ENCODE results near the gene RBMS3. TPM values are rescaled to one million over a fixed set of nuclear protein-coding genes. Genes with fewer than 3 reads are reported as not detected.
A peak's percentile ranks its signal among the peaks of the same experiment; 100 is the strongest.

The RBMS3 gene
- total RNA-seq, 4 donors from 2014 or later: 7.3 to 21.8 (median 12.8) TPM

GRCh38 chr3:29451920-29452319 is 171.0 kb downstream of the RBMS3 start:
- TF ChIP-seq POLR2A (IDR thresholded peaks at IDR 0.05): no peak
- no peak for TF ChIP-seq CTCF (IDR thresholded peaks at IDR 0.05)
- WGBS, 2 donors: 70 to 73% methylated on average over 3 of the region's 3 CpGs
- intact Hi-C loops (cut with DNase I; ENCODE audit: low total_unique reads): no loop called here

GRCh38 chr3:29452934-29453283 is 172.0 kb downstream of the RBMS3 start:
- TF ChIP-seq POLR2A (IDR thresholded peaks at IDR 0.05) (no peak), CTCF (IDR thresholded peaks at IDR 0.05) (no peak)
- WGBS, 2 donors: 46 to 67% methylated on average over 2 of the region's 2 CpGs
- intact Hi-C loops (cut with DNase I; ENCODE audit: low total_unique reads): no loop called here
- DNase-seq (ENCODE audit: low spot score in 2 of 2): no peak
- H3K4me3 ChIP-seq (ENCODE audit: low read depth, poor library complexity, severe bottlenecking): no peak overlapping the region

More at GRCh38 chr3:29451920-29452319, 171.0 kb downstream of the RBMS3 start:
- DNase-seq (ENCODE audit: low spot score in 2 of 2): no peak
- H3K4me3 ChIP-seq (ENCODE audit: low read depth, poor library complexity, severe bottlenecking): no peak overlapping the region

GRCh38 chr3:29453284-29454001 is 172.6 kb downstream of the RBMS3 start:
- TF ChIP-seq CTCF (IDR thresholded peaks at IDR 0.05) (no peak), POLR2A (IDR thresholded peaks at IDR 0.05) (no peak)
- no peak overlapping the region for H3K4me3 ChIP-seq (ENCODE audit: low read depth, poor library complexity, severe bottlenecking)
- intact Hi-C loops (cut with DNase I; ENCODE audit: low total_unique reads): no loop called here
- peak; percentile 27 to 83 for DNase-seq (ENCODE audit: low spot score in 2 of 2)
- WGBS, 2 donors: 43 to 44% methylated on average over 7 of the region's 7 CpGs

- 51 to 57% methylated on average over 5 of the region's 5 CpGs for WGBS, 2 donors
- DNase-seq (ENCODE audit: low spot score in 2 of 2): no peak
These were observed 173.3 kb downstream of the RBMS3 start for GRCh38 chr3:29454161-29454611.

GRCh38 chr3:29456901-29457300 is 176.0 kb downstream of the RBMS3 start:
- no peak for TF ChIP-seq POLR2A (IDR thresholded peaks at IDR 0.05)
- TF ChIP-seq CTCF (IDR thresholded peaks at IDR 0.05): no peak
- DNase-seq (ENCODE audit: low spot score in 2 of 2): no peak
- intact Hi-C loops (cut with DNase I; ENCODE audit: low total_unique reads): no loop called here
- WGBS, 2 donors: 45 to 66% methylated on average over 2 of the region's 2 CpGs
- H3K4me3 ChIP-seq (ENCODE audit: low read depth, poor library complexity, severe bottlenecking): no peak overlapping the region

More at GRCh38 chr3:29454161-29454611, 173.3 kb downstream of the RBMS3 start:
- no peak overlapping the region for H3K4me3 ChIP-seq (ENCODE audit: low read depth, poor library complexity, severe bottlenecking)
- intact Hi-C loops (cut with DNase I; ENCODE audit: low total_unique reads): no loop called here
- no peak for TF ChIP-seq CTCF (IDR thresholded peaks at IDR 0.05)
- TF ChIP-seq POLR2A (IDR thresholded peaks at IDR 0.05): no peak

GRCh38 chr3:29463304-29463703 is 182.4 kb downstream of the RBMS3 start:
- TF ChIP-seq CTCF (IDR thresholded peaks at IDR 0.05) (no peak), POLR2A (IDR thresholded peaks at IDR 0.05) (no peak)
- intact Hi-C loops (cut with DNase I; ENCODE audit: low total_unique reads): no loop called here
- DNase-seq (ENCODE audit: low spot score in 2 of 2): no peak
- H3K4me3 ChIP-seq (ENCODE audit: low read depth, poor library complexity, severe bottlenecking): no peak overlapping the region
- WGBS, 2 donors: 89 to 93% methylated on average over 3 of the region's 3 CpGs
